Calu3 (cell line): Measurements from ENCODE around the gene JPH2. TPM values are rescaled to one million over a fixed set of nuclear protein-coding genes. Genes with fewer than 3 reads are reported as not detected.

ENCODE experiments used
- BruUV-seq: library from RNA; stranded (reverse); fragments of 400-500 nt; replicated peaks from 2 replicates; lab custom pipeline; 2021; lab: Mats Ljungman, UMichigan
- CTCF ChIA-PET: fragments of 300-600 bp; sonication (Branson Sonifier 250); formaldehyde crosslinking; loops from one replicate; lab custom pipeline; 2022; ENCODE audit warnings: antibody characterized with exemption; lab: Charles Lee
- DNase-seq: peaks from one replicate; pipeline ENCODE4 v3.0.0; 2022
- H3K27ac Mint-ChIP-seq: one replicate; pipeline ENCODE4 v1.8.0; 2022; ENCODE audit warnings: mixed read lengths; ENCODE audit not compliant: unreplicated experiment
- H3K27me3 Mint-ChIP-seq: one replicate; pipeline ENCODE4 v1.8.0; 2022; ENCODE audit warnings: mixed read lengths; ENCODE audit not compliant: unreplicated experiment
- H3K36me3 Mint-ChIP-seq: one replicate; pipeline ENCODE4 v1.8.0; 2022; ENCODE audit warnings: mild to moderate bottlenecking, moderate library complexity, mixed read lengths; ENCODE audit not compliant: insufficient read depth, unreplicated experiment
- H3K4me1 Mint-ChIP-seq: one replicate; pipeline ENCODE4 v1.8.0; 2022; ENCODE audit warnings: mild to moderate bottlenecking, low read depth, mixed read lengths; ENCODE audit not compliant: unreplicated experiment
- H3K4me3 Mint-ChIP-seq: one replicate; pipeline ENCODE4 v1.8.0; 2022; ENCODE audit warnings: mild to moderate bottlenecking, low read depth, moderate library complexity, mixed read lengths; ENCODE audit not compliant: unreplicated experiment
- H3K9me3 Mint-ChIP-seq: one replicate; pipeline ENCODE4 v1.8.0; 2022; ENCODE audit warnings: low read depth, mixed read lengths; ENCODE audit not compliant: unreplicated experiment
- intact Hi-C: fragments of 100-400 bp; cut with micrococcal nuclease; formaldehyde crosslinking; loops from one replicate; pipeline ENCODE4 v1.10.0; 2022; ENCODE audit not compliant: unreplicated experiment
- total RNA-seq: library from RNA; stranded (reverse); gene quantifications from 2 replicates; pipeline ENCODE4 v1.2.3, GENCODE V29; 2022
- TF ChIP-seq, protein P1 (sequence below): fragments of 200-600 bp; IDR thresholded peaks from one replicate; pipeline ENCODE4 v1.8.0; 2022; ENCODE audit warnings: antibody characterized with exemption; ENCODE audit not compliant: unreplicated experiment

The JPH2 gene
- total RNA-seq, 1 experiment from 2014 or later: 0.50 TPM

DNA sequence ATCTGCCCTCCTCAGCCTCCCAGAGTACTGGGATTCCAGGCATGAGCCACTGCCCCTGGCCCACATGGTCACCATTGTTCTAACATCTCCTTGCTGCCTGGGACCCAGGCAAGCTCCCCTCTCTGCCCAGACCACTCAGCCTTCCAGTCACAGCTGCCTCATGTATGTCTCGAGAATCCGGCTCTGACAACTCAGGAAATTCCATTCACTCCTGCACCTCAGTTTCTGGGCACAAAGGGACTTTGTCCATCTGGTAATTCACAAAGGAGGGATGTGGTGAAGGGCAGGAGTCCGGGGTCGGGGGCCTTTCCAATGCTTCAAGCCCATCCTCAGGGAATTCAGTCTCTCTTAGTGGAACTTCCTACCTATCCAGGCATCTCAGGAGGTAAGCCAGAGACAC lies 40.7 kb downstream of the JPH2 start:
- Mint-ChIP-seq H3K27me3 (peaks cover 26% of the 10 kb centered on the region), H3K27ac (no peak overlapping the region), H3K4me3 (no peak overlapping the region), H3K4me1 (peaks cover under 1% of the 10 kb centered on the region), H3K9me3 (no peaks in the 10 kb centered on the region), H3K36me3 (no peaks in the 10 kb centered on the region)
- TF ChIP-seq, protein P1, sequence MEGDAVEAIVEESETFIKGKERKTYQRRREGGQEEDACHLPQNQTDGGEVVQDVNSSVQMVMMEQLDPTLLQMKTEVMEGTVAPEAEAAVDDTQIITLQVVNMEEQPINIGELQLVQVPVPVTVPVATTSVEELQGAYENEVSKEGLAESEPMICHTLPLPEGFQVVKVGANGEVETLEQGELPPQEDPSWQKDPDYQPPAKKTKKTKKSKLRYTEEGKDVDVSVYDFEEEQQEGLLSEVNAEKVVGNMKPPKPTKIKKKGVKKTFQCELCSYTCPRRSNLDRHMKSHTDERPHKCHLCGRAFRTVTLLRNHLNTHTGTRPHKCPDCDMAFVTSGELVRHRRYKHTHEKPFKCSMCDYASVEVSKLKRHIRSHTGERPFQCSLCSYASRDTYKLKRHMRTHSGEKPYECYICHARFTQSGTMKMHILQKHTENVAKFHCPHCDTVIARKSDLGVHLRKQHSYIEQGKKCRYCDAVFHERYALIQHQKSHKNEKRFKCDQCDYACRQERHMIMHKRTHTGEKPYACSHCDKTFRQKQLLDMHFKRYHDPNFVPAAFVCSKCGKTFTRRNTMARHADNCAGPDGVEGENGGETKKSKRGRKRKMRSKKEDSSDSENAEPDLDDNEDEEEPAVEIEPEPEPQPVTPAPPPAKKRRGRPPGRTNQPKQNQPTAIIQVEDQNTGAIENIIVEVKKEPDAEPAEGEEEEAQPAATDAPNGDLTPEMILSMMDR: no peak
- no TSS peak for BruUV-seq
- DNase-seq: no peak
- CTCF ChIA-PET: no interaction called here
- intact Hi-C loops: no loop called here

- intact Hi-C loops: no loop called here
- no peaks in the 10 kb centered on the region for H3K4me1 Mint-ChIP-seq
- DNase-seq: no peak
- no peaks in the 10 kb centered on the region for H3K36me3 Mint-ChIP-seq
- CTCF ChIA-PET: interaction anchor here (0.6 to 1.4 kb wide), 4 partner anchors 8 to 151 kb away, joined by 4 to 7 read pairs (median 5); no protein-coding TSS in a partner anchor
- no peak overlapping the region for H3K4me3 Mint-ChIP-seq
- H3K27ac Mint-ChIP-seq: no peak overlapping the region
- H3K27me3 Mint-ChIP-seq: peaks cover 36% of the 10 kb centered on the region
- TF ChIP-seq, protein P1: no peak
- no peaks in the 10 kb centered on the region for H3K9me3 Mint-ChIP-seq
- no TSS peak for BruUV-seq
These were observed 41.7 kb downstream of the JPH2 start for GRCh38 chr20:44145131-44145775.

- Mint-ChIP-seq H3K27me3 (peaks cover 43% of the 10 kb centered on the region), H3K4me1 (no peaks in the 10 kb centered on the region), H3K4me3 (no peak overlapping the region), H3K27ac (no peak overlapping the region), H3K9me3 (no peaks in the 10 kb centered on the region), H3K36me3 (no peaks in the 10 kb centered on the region)
- no TSS peak for BruUV-seq
- CTCF ChIA-PET: interaction anchor here (0.6 to 1.0 kb wide), 3 partner anchors 11 to 557 kb away, joined by 3 to 7 read pairs (median 3); no protein-coding TSS in a partner anchor
- TF ChIP-seq, protein P1: no peak
- intact Hi-C loops: no loop called here
- DNase-seq: no peak
These were observed 43.1 kb downstream of the JPH2 start for GRCh38 chr20:44143936-44144335.

DNA sequence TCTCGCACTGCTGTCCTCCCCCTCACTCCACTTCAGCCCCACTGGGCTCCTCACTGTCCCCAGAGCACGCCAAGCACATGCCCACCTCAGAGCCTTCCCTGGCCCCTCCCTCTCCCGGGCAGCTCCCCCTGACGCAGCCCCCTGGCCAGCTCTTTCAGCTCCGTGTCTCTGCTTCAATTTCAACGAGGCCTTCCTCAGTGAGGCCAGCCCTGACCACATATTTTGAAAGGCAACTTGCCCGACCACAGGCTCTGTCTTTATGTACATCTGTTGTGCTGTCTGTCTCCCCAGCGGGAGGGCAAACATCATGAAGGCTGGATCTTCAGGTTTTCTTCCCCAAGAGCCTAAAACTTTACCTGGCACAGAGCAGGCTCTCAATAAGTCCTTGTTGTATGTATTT lies 44.6 kb downstream of the JPH2 start:
- H3K27ac Mint-ChIP-seq: no peak overlapping the region
- H3K36me3 Mint-ChIP-seq: no peaks in the 10 kb centered on the region
- CTCF ChIA-PET: no interaction called here
- no peak overlapping the region for H3K4me3 Mint-ChIP-seq
- H3K9me3 Mint-ChIP-seq: no peaks in the 10 kb centered on the region
- no TSS peak for BruUV-seq
- intact Hi-C loops: no loop called here
- peaks cover 51% of the 10 kb centered on the region for H3K27me3 Mint-ChIP-seq
- no peak for DNase-seq
- no peaks in the 10 kb centered on the region for H3K4me1 Mint-ChIP-seq
- TF ChIP-seq, protein P1: no peak
